NCI-H2196 (cell line): Measurements from ENCODE around the gene ZNF185.
"Not testable (repeated sequence)": the region's sequence is repeated elsewhere in the genome, so short reads cannot be mapped to it uniquely, and the experiment has no call there.

Source experiments
- DNase-seq: peaks from one replicate; lab custom pipeline; 2025; ENCODE audit not compliant: unreplicated experiment; lab: John Stamatoyannopoulos, UW

The ZNF185 gene

DNA sequence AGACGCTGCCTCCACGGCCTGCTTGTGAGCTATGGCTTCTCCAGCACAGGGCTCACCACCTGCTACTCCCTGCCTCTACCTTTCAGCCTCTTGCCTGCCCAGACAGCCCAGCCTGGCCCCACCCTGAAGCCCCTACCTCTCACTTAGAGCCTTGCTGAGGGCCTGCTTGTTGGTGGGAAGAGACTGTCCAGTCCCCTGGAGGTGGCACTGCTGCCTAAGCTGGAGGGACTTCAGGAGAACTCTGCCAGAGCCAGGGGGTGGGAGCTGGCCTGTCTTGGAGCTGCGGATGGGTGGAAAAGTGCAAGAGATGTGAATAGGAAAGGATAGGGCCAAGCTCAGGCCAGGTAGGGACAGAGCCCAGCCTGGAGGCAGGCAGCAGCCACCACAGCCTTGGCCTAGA, 2.7 kb upstream of the ZNF185 start:
- DNase-seq = no peak

DNA sequence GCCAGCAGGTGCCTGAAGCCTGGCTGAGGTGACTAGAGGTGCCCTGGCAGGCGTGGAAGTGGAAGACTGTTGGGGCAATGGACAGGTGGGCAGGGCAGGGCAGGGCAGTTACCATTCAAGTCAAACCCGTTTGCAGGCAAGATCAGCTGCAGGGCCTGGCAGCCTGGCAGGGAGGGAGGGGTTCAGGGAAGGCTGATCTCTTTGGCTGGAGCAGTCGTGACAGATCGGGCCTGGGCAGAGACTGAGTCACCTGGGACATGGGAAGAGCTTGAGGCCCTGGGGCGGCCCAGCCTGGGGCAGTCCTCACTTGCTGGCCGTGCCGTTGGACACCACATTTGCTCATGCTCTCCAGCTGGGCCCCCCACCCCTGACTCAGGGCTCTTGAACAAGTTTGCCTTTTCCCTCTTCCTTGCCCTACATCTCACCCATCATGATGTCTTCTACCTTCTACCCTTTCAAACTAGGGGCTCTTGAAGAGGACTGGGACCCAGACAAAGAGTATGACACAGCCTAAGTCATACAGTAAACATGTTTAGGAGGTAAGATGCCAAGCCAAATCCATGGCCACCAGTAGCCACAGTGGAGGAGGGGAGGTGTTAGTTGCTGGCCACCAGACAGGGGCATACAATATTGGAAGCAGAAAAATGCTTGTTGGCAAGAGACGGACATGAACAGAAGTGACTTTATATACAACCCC, 2.0 kb upstream of the ZNF185 start:
- DNase-seq = no peak

GRCh38 chrX:152896450-152896849, 1.4 kb upstream of the ZNF185 start:
- no peak for DNase-seq

GRCh38 chrX:152898442-152898841, 575 bp downstream of the ZNF185 start:
- DNase-seq = no peak

GRCh38 chrX:152899111-152899873, 1.4 kb downstream of the ZNF185 start:
- no peak for DNase-seq

DNA sequence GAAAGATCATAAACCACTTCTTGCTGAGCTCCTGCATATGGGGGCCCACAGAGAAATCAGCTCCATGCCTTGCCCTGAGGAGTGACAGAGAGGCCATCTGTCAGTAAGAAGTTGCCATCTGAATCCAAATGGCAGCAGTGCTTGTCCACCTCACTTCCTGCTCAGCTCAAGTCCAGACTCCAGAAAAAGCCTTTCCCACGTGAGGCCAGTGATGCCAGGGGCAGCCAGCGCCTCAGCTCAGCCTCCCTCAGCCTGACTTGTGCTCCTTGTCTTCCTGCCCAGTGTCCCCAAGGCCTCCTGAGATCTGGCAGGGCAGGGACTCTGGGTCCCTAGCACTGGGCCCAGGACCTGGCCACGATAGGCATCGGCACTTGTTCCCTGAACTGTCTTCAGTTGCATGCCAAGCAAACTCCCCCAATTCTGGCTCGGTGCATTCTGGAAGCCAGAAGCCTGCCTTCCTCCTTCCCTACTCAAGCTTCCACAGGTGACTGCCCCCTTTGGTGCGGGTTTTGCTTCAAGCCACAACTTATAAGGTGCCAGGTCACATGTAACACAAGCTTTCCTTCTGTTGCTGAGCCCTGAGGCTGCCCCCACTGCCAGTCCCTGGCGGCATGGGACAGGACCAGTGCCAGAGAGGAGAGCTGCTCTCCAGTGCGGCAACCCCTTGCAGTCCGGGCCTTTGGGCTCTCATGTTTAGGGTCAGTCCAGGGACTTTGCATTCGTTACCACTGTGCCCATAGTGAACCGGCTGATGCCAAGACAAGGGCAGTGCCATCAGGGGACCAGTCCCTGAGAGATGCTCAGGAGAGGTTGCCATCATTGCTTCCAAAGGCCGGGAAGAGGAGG, 2.2 kb downstream of the ZNF185 start:
- no peak for DNase-seq

DNA sequence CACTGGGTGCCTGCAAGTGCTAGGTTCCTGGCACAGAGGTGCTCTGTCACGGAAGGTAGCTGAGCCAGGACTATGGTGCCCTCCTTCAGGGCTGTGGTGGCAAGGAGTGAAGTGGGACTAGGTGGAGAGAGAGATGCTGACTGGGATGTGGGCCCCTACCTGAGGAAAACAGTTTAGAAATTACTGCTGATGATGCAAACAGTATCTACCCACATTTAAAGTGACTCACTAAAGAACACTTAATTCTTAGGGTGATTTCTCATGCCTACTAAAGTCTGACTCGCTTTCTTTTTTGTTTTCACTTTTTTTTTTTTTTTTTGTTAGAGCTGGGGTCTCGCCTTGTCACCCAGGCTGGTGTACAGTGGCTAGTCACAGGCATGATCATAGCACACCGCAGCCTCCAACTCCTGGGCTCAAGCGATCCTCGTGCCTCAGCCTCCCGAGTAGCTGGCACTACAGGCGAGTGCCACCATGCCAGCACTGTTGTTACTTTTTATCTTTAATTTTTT, 3.1 kb downstream of the ZNF185 start:
- no peak for DNase-seq

GRCh38 chrX:152901816-152902501, 4.1 kb downstream of the ZNF185 start:
- no peak for DNase-seq

DNA sequence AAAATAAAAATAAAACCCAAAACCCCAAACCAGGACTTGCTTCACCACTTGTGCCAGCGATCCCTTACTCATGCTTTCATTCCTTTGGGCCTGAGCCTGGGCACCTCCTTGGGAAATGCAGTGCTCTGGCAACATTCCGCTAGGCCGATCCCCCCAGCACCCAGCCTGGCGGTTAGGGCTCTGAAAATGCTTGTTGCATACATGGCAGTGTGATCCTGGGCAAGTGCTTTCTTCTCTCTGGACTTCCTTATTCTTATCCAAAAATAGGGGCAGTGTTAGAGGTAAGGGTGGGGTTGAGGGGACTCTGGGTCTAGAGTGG, 4.6 kb downstream of the ZNF185 start:
- DNase-seq = no peak

DNA sequence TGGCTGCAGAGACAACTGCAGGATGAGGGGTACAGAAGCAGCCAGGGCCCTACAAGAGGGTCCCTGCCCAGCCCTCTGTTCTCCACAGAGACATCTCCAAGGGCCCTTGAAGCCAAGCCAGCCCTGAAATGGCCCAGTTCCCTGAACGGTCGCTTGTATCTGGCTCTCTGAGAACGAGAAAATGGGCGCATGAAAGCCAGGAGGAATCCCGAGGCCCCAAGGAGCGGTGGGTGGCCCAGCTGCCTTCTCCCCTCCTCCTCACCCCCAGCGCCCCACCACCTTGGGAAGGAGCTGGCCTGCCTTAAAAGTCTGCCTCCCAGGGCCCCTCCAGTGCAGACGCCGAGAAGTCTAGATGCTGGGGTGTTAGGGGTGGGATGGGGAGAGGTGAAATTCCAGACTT, 5.7 kb downstream of the ZNF185 start:
- DNase-seq = no peak

DNA sequence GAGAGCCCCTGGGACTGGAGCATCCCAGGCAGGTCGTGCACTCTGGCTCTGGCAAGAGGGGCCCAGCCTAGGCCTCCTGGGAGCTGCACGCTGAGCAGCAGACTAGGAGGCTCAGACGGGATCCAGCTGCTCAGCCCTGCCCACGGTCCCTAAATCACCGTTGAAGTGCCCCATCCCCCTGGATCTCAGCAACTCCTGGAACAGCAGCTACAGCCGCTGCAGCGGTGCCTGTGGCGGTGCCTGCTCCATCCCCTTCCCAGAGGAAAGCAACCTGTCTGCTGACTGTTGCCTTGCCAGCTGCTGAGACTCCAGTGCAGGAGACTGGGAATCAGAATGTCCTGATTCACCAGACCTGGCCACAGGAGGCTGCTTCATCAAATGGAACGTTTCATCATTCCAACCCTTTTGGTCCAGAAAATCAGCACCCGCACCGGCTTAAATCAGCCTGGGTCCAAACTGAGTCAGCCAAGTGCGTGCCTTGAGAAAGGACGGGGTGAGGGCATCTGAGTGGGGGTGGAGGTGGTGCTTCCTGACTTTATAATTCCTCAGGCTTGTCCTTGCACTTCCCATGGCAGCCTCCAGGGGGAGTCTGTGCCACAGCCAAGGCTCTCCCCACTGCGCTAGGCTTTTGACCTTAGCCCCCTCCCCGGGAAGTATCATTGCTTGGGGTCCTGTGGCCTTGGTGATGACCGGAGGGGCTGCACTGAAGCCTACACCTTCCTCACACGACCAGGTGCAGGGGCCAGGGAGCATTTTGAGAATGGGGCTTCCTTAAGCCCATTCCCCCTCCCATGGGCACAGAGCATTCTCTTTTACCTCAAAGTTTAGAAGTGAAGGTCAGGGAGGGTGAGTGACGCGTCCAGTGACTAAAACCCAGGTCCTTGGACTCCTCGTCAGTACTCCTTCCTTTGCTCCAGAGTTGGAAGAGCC, 6.5 kb downstream of the ZNF185 start:
- DNase-seq = no peak

- no peak for DNase-seq
Measured at GRCh38 chrX:152905081-152905420, 7.2 kb downstream of the ZNF185 start.

GRCh38 chrX:152907084-152907651, 9.3 kb downstream of the ZNF185 start:
- no peak for DNase-seq

GRCh38 chrX:152908486-152908885, 10.6 kb downstream of the ZNF185 start:
- DNase-seq = no peak

- DNase-seq = not testable (repeated sequence)
Measured at GRCh38 chrX:152910018-152910417, 12.2 kb downstream of the ZNF185 start.

DNA sequence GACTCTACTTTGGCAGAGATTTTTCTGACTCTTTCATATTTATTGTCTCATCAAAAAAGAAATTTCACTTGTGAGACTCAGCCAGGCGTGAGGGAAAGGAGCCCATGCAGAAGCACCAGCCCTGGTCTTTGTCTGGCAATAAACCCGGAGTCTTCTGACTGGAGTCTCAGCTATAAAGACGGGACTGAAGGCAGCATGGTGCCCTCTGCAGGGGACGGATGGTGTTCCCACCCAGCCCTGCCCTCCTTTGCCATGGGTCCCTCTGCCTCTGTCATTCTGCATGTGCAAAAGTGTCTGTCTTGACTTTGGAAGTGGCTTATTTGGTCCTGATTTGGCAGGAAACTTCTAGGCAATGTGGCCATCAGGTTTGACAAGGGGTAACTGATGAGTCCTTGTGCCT, 14.2 kb downstream of the ZNF185 start:
- DNase-seq = no peak

- DNase-seq = no peak
Measured at GRCh38 chrX:152912641-152913040, 14.8 kb downstream of the ZNF185 start.

DNA sequence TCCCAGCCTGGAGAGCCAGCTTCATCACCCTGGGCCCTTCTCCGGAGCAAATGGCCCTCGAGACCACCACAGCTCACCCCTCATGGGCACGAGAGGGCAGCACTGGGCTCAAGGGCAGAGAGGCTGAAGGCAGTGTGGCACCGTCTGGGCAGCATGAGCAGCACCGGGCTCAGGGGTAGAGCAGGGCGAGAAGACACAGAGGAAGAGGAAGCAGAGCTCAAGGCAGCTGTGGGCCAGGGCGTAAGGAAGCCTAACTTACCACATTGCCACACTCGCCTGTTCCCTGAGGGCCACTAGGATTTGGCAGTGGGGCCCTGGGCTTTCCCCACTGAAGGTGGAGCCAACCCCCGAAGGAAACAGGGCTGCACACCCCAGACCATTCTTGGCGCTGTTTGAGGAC, 15.5 kb downstream of the ZNF185 start:
- no peak for DNase-seq

- DNase-seq = no peak
Measured at GRCh38 chrX:152913910-152914309, 16.0 kb downstream of the ZNF185 start.
